Mesendoderm (in vitro differentiated cells): ENCODE data around the gene MMAB.

ENCODE experiments used
- DNase-seq: peaks from one replicate; pipeline ENCODE4 v3.0.0; 2013
- H2AK5ac ChIP-seq: 2 replicates; pipeline ENCODE4 v1.6.1; 2013; ENCODE audit warnings: low read length, inconsistent platforms
- H2BK120ac ChIP-seq: 2 replicates; pipeline ENCODE4 v1.6.1; 2013; ENCODE audit warnings: low read depth, mild to moderate bottlenecking, low read length, moderate library complexity, mixed read lengths
- H2BK15ac ChIP-seq: replicated peaks from 2 replicates; pipeline ENCODE4 v1.6.1; 2013; ENCODE audit warnings: low read depth, mild to moderate bottlenecking, moderate library complexity
- H2BK5ac ChIP-seq: 2 replicates; pipeline ENCODE4 v1.6.1; 2013; ENCODE audit warnings: low read length, inconsistent platforms
- H3K18ac ChIP-seq: 2 replicates; pipeline ENCODE4 v1.6.1; 2013; ENCODE audit warnings: mild to moderate bottlenecking, low read length, mixed read lengths
- H3K23ac ChIP-seq: one replicate; pipeline ENCODE4 v1.6.1; 2013; ENCODE audit warnings: low read length
- H3K27ac ChIP-seq: 2 replicates; pipeline ENCODE4 v1.5.1; 2013; ENCODE audit warnings: low read depth, mild to moderate bottlenecking, inconsistent platforms, low read length, moderate library complexity
- H3K27me3 ChIP-seq: 2 replicates; pipeline ENCODE4 v1.6.1; 2013; ENCODE audit warnings: low read length, control low read depth, mild to moderate bottlenecking, inconsistent platforms; ENCODE audit not compliant: insufficient read depth, poor library complexity
- H3K36me3 ChIP-seq: 2 replicates; pipeline ENCODE4 v1.6.1; 2013; ENCODE audit warnings: low read length, inconsistent platforms; ENCODE audit not compliant: control insufficient read depth, insufficient read depth
- H3K4ac ChIP-seq: one replicate; pipeline ENCODE4 v1.6.1; 2013; ENCODE audit warnings: low read depth, mild to moderate bottlenecking, low read length, moderate library complexity
- H3K4me1 ChIP-seq: 2 replicates; pipeline ENCODE4 v1.6.1; 2013; ENCODE audit warnings: low read depth, low read length, inconsistent platforms; ENCODE audit not compliant: control insufficient read depth
- H3K4me2 ChIP-seq: 2 replicates; pipeline ENCODE4 v1.6.1; 2013; ENCODE audit warnings: low read length
- H3K4me3 ChIP-seq: 2 replicates; pipeline ENCODE4 v1.5.1; 2013; ENCODE audit warnings: mild to moderate bottlenecking, low read length
- H3K56ac ChIP-seq: one replicate; pipeline ENCODE4 v1.6.1; 2013; ENCODE audit warnings: low read length
- H3K79me1 ChIP-seq: 2 replicates; pipeline ENCODE4 v1.6.1; 2013; ENCODE audit warnings: low read length, inconsistent platforms
- H3K79me2 ChIP-seq: 2 replicates; pipeline ENCODE4 v1.6.1; 2013; ENCODE audit warnings: mild to moderate bottlenecking, low read length; ENCODE audit not compliant: control insufficient read depth, insufficient read depth
- H3K9ac ChIP-seq: 2 replicates; pipeline ENCODE4 v1.6.1; 2013; ENCODE audit warnings: low read length, inconsistent platforms
- H4K5ac ChIP-seq: one replicate; pipeline ENCODE4 v1.6.1; 2013; ENCODE audit warnings: low read length
- H4K8ac ChIP-seq: one replicate; pipeline ENCODE4 v1.6.1; 2013; ENCODE audit warnings: low read depth, mild to moderate bottlenecking, control low read depth, low read length, moderate library complexity
- WGBS: extraction: QIAGEN DNeasy Blood & Tissue Kit; methylation state at CpG from one replicate; pipeline ENCODE4 v1.1.7; 2013; ENCODE audit warnings: low lambda C conversion rate, missing lambda C conversion rate; ENCODE audit not compliant: insufficient coverage; ENCODE audit errors: extremely low coverage; 5-methylcytosine and 5-hydroxymethylcytosine counted together

Gene MMAB

GRCh38 chr12:109557200-109557599 is 16.1 kb downstream of the MMAB start:
- Histone ChIP-seq H2AK5ac (no peak overlapping the region), H3K4me2 (no peak overlapping the region), H3K79me2 (no peaks in the 10 kb centered on the region), H3K18ac (no peak overlapping the region), H2BK5ac (no peak overlapping the region), H3K27me3 (no peaks in the 10 kb centered on the region), H2BK15ac (no peak overlapping the region), H4K5ac (no peak overlapping the region), H3K4me3 (no peak overlapping the region), H3K79me1 (no peaks in the 10 kb centered on the region), H3K9ac (no peak overlapping the region), H3K56ac (no peak overlapping the region), H3K27ac (no peak overlapping the region), H3K23ac (no peak overlapping the region), H2BK120ac (no peak overlapping the region), H3K4me1 (no peaks in the 10 kb centered on the region), H4K8ac (no peak overlapping the region), H3K36me3 (no peaks in the 10 kb centered on the region), H3K4ac (no peak overlapping the region)
- no peak for DNase-seq
- no CpG with 5 or more reads among the region's 10 CpGs for WGBS

DNA sequence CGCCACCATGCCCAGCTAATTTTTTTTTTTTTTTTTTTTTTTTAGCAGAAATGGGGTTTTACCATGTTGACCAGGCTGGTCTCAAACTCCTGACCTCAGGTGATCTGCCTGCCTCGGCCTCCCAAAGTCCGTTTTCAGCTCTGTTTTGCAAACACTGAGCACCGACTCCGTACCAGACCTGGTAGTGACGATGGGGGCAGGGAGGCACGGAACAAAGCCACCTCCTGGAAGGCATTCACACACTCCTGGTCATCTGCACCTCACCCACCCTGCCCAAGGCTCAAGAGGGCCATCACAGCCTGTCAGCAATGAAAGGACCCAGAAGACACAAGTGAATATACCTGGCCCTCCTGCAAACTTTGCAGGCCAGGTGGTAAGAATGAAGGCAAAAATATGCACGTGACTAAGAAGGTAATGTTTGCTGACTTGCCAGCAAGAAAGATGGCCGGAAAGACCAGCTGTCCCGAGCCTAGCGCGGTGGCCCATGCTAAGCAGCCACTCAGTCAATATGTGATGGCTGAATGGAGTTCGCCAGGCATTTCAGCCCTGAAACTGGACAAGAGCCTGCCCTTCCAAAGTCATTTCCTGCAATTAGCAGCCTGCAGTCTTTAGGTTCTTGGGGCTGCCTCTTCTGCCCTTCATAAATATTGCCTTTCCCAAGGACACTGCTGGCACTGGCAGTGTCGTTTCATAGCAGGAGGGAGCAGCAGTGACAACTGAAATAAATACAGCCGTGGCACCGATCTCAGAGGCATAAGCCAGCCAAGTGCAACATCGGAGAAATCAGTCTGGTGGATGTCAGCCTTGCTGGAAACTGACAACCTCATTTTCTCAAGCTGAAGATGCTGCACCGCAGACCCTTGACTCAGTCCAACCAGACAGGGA is 17.6 kb downstream of the MMAB start:
- H3K56ac ChIP-seq = no peak overlapping the region
- H3K9ac ChIP-seq = no peak overlapping the region
- no CpG with 5 or more reads among the region's 18 CpGs for WGBS
- no peak overlapping the region for H3K4me2 ChIP-seq
- H3K27me3 ChIP-seq = no peaks in the 10 kb centered on the region
- no peak for DNase-seq
- H2BK15ac ChIP-seq = no peak overlapping the region
- no peak overlapping the region for H3K4me3 ChIP-seq
- no peak overlapping the region for H3K23ac ChIP-seq
- no peak overlapping the region for H3K27ac ChIP-seq
- no peaks in the 10 kb centered on the region for H3K79me1 ChIP-seq
- H4K8ac ChIP-seq = no peak overlapping the region
- H4K5ac ChIP-seq = no peak overlapping the region
- H2BK120ac ChIP-seq = no peak overlapping the region
- H2BK5ac ChIP-seq = no peak overlapping the region
- H2AK5ac ChIP-seq = no peak overlapping the region
- H3K18ac ChIP-seq = no peak overlapping the region
- no peaks in the 10 kb centered on the region for H3K79me2 ChIP-seq
- H3K4me1 ChIP-seq = no peaks in the 10 kb centered on the region
- no peaks in the 10 kb centered on the region for H3K36me3 ChIP-seq
- no peak overlapping the region for H3K4ac ChIP-seq

DNA sequence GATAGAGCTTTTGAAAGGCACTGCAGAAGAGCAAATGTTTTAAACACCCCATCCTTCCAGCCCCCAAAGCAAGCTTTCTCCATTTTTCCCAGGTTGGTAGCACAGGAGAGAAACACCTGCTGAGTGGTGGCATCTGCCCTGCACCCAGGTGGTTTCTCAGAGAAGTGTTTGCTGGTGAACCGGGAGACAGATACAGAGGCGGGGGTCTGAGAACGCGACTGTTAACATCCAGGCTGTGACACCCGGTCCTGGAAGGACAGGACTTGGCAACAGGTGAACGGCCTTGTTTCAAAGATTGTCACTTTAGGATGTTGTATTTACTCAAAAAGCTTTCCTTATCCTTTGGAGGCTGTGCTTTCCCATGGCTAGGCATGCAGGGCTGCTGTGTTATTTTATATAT is 18.5 kb downstream of the MMAB start:
- no CpG with 5 or more reads among the region's 6 CpGs for WGBS
- no peak overlapping the region for H4K5ac ChIP-seq
- no peaks in the 10 kb centered on the region for H3K79me1 ChIP-seq
- H3K4me1 ChIP-seq = no peaks in the 10 kb centered on the region
- no peak overlapping the region for H2BK5ac ChIP-seq
- H2BK15ac ChIP-seq = no peak overlapping the region
- no peak overlapping the region for H2BK120ac ChIP-seq
- DNase-seq = no peak
- no peak overlapping the region for H3K27ac ChIP-seq
- no peak overlapping the region for H3K9ac ChIP-seq
- no peak overlapping the region for H3K56ac ChIP-seq
- H3K36me3 ChIP-seq = no peaks in the 10 kb centered on the region
- no peak overlapping the region for H3K4ac ChIP-seq
- no peaks in the 10 kb centered on the region for H3K79me2 ChIP-seq
- no peak overlapping the region for H3K18ac ChIP-seq
- no peak overlapping the region for H3K4me3 ChIP-seq
- H4K8ac ChIP-seq = no peak overlapping the region
- no peak overlapping the region for H2AK5ac ChIP-seq
- no peaks in the 10 kb centered on the region for H3K27me3 ChIP-seq
- H3K23ac ChIP-seq = no peak overlapping the region
- no peak overlapping the region for H3K4me2 ChIP-seq

- H3K56ac ChIP-seq = no peak overlapping the region
- no peak overlapping the region for H3K4me2 ChIP-seq
- H3K9ac ChIP-seq = no peak overlapping the region
- no peak overlapping the region for H4K8ac ChIP-seq
- no peak overlapping the region for H3K18ac ChIP-seq
- no peak overlapping the region for H4K5ac ChIP-seq
- no peaks in the 10 kb centered on the region for H3K79me2 ChIP-seq
- no peak overlapping the region for H2AK5ac ChIP-seq
- H3K4ac ChIP-seq = no peak overlapping the region
- H3K79me1 ChIP-seq = no peaks in the 10 kb centered on the region
- H3K27ac ChIP-seq = no peak overlapping the region
- H3K4me3 ChIP-seq = no peak overlapping the region
- H3K36me3 ChIP-seq = no peaks in the 10 kb centered on the region
- no CpG with 5 or more reads among the region's 16 CpGs for WGBS
- no peaks in the 10 kb centered on the region for H3K27me3 ChIP-seq
- no peaks in the 10 kb centered on the region for H3K4me1 ChIP-seq
- H3K23ac ChIP-seq = no peak overlapping the region
- no peak overlapping the region for H2BK15ac ChIP-seq
- no peak overlapping the region for H2BK120ac ChIP-seq
- DNase-seq = no peak
- no peak overlapping the region for H2BK5ac ChIP-seq
Observed at GRCh38 chr12:109553906-109554500, 19.3 kb downstream of the MMAB start.

GRCh38 chr12:109553483-109553882 is 19.8 kb downstream of the MMAB start:
- no peaks in the 10 kb centered on the region for H3K36me3 ChIP-seq
- WGBS = no CpG with 5 or more reads among the region's 7 CpGs
- H3K9ac ChIP-seq = no peak overlapping the region
- H3K79me1 ChIP-seq = no peaks in the 10 kb centered on the region
- DNase-seq = no peak
- no peak overlapping the region for H3K56ac ChIP-seq
- no peak overlapping the region for H2BK5ac ChIP-seq
- H3K4me3 ChIP-seq = no peak overlapping the region
- H3K18ac ChIP-seq = no peak overlapping the region
- no peak overlapping the region for H2BK120ac ChIP-seq
- H3K79me2 ChIP-seq = no peaks in the 10 kb centered on the region
- H3K4me1 ChIP-seq = no peaks in the 10 kb centered on the region
- no peak overlapping the region for H3K4me2 ChIP-seq
- no peak overlapping the region for H2BK15ac ChIP-seq
- H2AK5ac ChIP-seq = no peak overlapping the region
- H3K23ac ChIP-seq = no peak overlapping the region
- H3K4ac ChIP-seq = no peak overlapping the region
- no peak overlapping the region for H3K27ac ChIP-seq
- H4K5ac ChIP-seq = no peak overlapping the region
- no peak overlapping the region for H4K8ac ChIP-seq
- H3K27me3 ChIP-seq = no peaks in the 10 kb centered on the region
